PC-9 (cell line): ENCODE data around the gene LENG1. TPM values are rescaled to one million over a fixed set of nuclear protein-coding genes. Genes with fewer than 3 reads are reported as not detected.
A peak's percentile ranks its signal among the peaks of the same experiment; 100 is the strongest.

ENCODE experiments used
- BruUV-seq: library from RNA; stranded (reverse); fragments of 400-500 nt; replicated peaks from 2 replicates; lab custom pipeline; 2021; lab: Mats Ljungman, UMichigan
- CTCF ChIA-PET: fragments of 300-600 bp; sonication (Branson Sonifier 250); formaldehyde crosslinking; loops from one replicate; lab custom pipeline; 2022; ENCODE audit warnings: antibody characterized with exemption; lab: Charles Lee
- POLR2A ChIA-PET: fragments of 300-600 bp; sonication (Branson Sonifier 250); formaldehyde crosslinking; loops from one replicate; lab custom pipeline; 2022; ENCODE audit warnings: antibody characterized with exemption; ENCODE audit not compliant: unreplicated experiment; lab: Charles Lee
- DNase-seq, 2 experiments: peaks; one replicate each; pipeline versions ENCODE4 v3.0.0 to v3.0.0-alpha.2; 2015 to 2022; ENCODE audit warnings: mixed read lengths in 1 of 2
- H2AFZ ChIP-seq: fragments of 200-600 bp; sonication (generic); 2 replicates; pipeline ENCODE4 v1.8.1; 2017; ENCODE audit warnings: antibody characterized with exemption
- H3F3A ChIP-seq: fragments of 200-600 bp; sonication (generic); 2 replicates; pipeline ENCODE4 v1.8.1; 2017; ENCODE audit warnings: antibody characterized with exemption, mild to moderate bottlenecking, low read depth; ENCODE audit not compliant: insufficient read depth
- H3K27ac ChIP-seq: fragments of 200-600 bp; sonication (generic); 2 replicates; pipeline ENCODE4 v1.6.1; 2016; ENCODE audit warnings: mixed run types
- H3K27me3 ChIP-seq: fragments of 200-600 bp; sonication (generic); 2 replicates; pipeline ENCODE4 v1.6.1; 2016; ENCODE audit warnings: low read depth, mixed run types; ENCODE audit not compliant: insufficient read depth
- H3K36me3 ChIP-seq: fragments of 200-600 bp; sonication (generic); 2 replicates; pipeline ENCODE4 v1.6.1; 2016; ENCODE audit warnings: low read depth, mixed run types
- H3K4me1 ChIP-seq: fragments of 200-600 bp; sonication (generic); replicated peaks from 2 replicates; pipeline ENCODE4 v1.6.1; 2016; ENCODE audit warnings: mixed run types; ENCODE audit not compliant: insufficient read depth
- H3K4me2 ChIP-seq: fragments of 200-600 bp; sonication (generic); 2 replicates; pipeline ENCODE4 v1.6.1; 2017; ENCODE audit warnings: mixed run types
- H3K4me3 ChIP-seq: fragments of 200-600 bp; sonication (generic); 2 replicates; pipeline ENCODE4 v1.6.1; 2016; ENCODE audit warnings: mixed run types
- H3K79me2 ChIP-seq: fragments of 200-600 bp; sonication (generic); 2 replicates; pipeline ENCODE4 v1.6.1; 2017; ENCODE audit warnings: low read depth, mixed run types
- H3K9me2 ChIP-seq: fragments of 200-600 bp; sonication (generic); 2 replicates; pipeline ENCODE4 v1.8.1; 2017; ENCODE audit warnings: mild to moderate bottlenecking; ENCODE audit not compliant: insufficient read depth
- H3K9me3 ChIP-seq: fragments of 200-600 bp; sonication (generic); 2 replicates; pipeline ENCODE4 v1.8.1; 2016; ENCODE audit warnings: low read depth; ENCODE audit not compliant: insufficient read depth
- H4K20me1 ChIP-seq: fragments of 200-600 bp; sonication (generic); 2 replicates; pipeline ENCODE4 v1.8.1; 2017; ENCODE audit not compliant: insufficient read depth
- EZH2 ChIP-seq: fragments of 200-600 bp; sonication (generic); IDR thresholded peaks from 2 replicates; pipeline ENCODE4 v1.8.0; 2017; ENCODE audit warnings: antibody characterized with exemption, low read depth
- intact Hi-C: fragments of 100-400 bp; cut with micrococcal nuclease; formaldehyde crosslinking; loops from one replicate; pipeline ENCODE4 v1.10.0; 2022; ENCODE audit not compliant: unreplicated experiment
- total RNA-seq: library from RNA; stranded (reverse); gene quantifications from 2 replicates; pipeline ENCODE4 v1.2.3, GENCODE V29; 2021
- TF ChIP-seq, protein P1 (sequence below): fragments of 200-600 bp; sonication (generic); conservative IDR thresholded peaks from 2 replicates; pipeline ENCODE4 v1.6.1; 2017; ENCODE audit warnings: mixed run types, antibody characterized with exemption, mild to moderate bottlenecking, moderate library complexity

The LENG1 gene
- total RNA-seq, 1 experiment from 2014 or later, result 6.7 TPM

GRCh38 chr19:54189735-54190502 lies 30.4 kb upstream of the LENG1 start:
- intact Hi-C loops, result loop anchor here (1.0 to 5.0 kb wide), 5 partner anchors 10 to 1287 kb away; partner anchors contain the start of genes CNOT3, LENG1, RPS9 and TMC4
- BruUV-seq, result no TSS peak
- peak overlapping the region; percentile 77 for H3K4me3 ChIP-seq
- no peaks in the 10 kb centered on the region for H3K9me2 ChIP-seq
- no peak for TF ChIP-seq EZH2
- TF ChIP-seq, protein P1, sequence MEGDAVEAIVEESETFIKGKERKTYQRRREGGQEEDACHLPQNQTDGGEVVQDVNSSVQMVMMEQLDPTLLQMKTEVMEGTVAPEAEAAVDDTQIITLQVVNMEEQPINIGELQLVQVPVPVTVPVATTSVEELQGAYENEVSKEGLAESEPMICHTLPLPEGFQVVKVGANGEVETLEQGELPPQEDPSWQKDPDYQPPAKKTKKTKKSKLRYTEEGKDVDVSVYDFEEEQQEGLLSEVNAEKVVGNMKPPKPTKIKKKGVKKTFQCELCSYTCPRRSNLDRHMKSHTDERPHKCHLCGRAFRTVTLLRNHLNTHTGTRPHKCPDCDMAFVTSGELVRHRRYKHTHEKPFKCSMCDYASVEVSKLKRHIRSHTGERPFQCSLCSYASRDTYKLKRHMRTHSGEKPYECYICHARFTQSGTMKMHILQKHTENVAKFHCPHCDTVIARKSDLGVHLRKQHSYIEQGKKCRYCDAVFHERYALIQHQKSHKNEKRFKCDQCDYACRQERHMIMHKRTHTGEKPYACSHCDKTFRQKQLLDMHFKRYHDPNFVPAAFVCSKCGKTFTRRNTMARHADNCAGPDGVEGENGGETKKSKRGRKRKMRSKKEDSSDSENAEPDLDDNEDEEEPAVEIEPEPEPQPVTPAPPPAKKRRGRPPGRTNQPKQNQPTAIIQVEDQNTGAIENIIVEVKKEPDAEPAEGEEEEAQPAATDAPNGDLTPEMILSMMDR, result no peak
- H2AFZ ChIP-seq, result peak overlapping the region; percentile 78
- peaks cover 5% of the 10 kb centered on the region; the same call in 1 of the 2 replicates for H3F3A ChIP-seq
- peaks cover 27% of the 10 kb centered on the region for H3K36me3 ChIP-seq
- POLR2A ChIA-PET, result interaction anchor here (0.5 to 2.8 kb wide), 23 partner anchors 9 to 1409 kb away, joined by 3 to 50 read pairs (median 4); partner anchors contain the start of genes CNOT3, FIZ1, HSPBP1 and LENG9
- H3K79me2 ChIP-seq, result peaks cover 65% of the 10 kb centered on the region
- H3K4me1 ChIP-seq, result peaks cover 24% of the 10 kb centered on the region
- H3K27me3 ChIP-seq, result no peaks in the 10 kb centered on the region
- H4K20me1 ChIP-seq, result peaks cover 7% of the 10 kb centered on the region
- CTCF ChIA-PET, result interaction anchor here (0.6 to 1.8 kb wide), 4 partner anchors 16 to 53 kb away, joined by 3 to 7 read pairs (median 4); partner anchors contain the start of genes CNOT3 and TMC4
- H3K27ac ChIP-seq, result peak overlapping the region; percentile 93
- H3K9me3 ChIP-seq, result no peaks in the 10 kb centered on the region
- peak overlapping the region; percentile 65 for H3K4me2 ChIP-seq
- peak; percentile 100 for DNase-seq

- Histone ChIP-seq H3K4me3 (peak within 1 kb of the TSS; percentile 77), H3K9me3 (no peaks in the 10 kb centered on the region), H2AFZ (peak within 1 kb of the TSS; percentile 81), H3F3A (peaks cover 12% of the 10 kb centered on the region; the same call in 1 of the 2 replicates), H3K27ac (peak within 1 kb of the TSS; percentile 93), H4K20me1 (peaks cover 7% of the 10 kb centered on the region), H3K36me3 (peaks cover 24% of the 10 kb centered on the region), H3K4me2 (peak within 1 kb of the TSS; percentile 77), H3K9me2 (no peaks in the 10 kb centered on the region), H3K27me3 (no peaks in the 10 kb centered on the region), H3K4me1 (peaks cover 24% of the 10 kb centered on the region), H3K79me2 (peaks cover 65% of the 10 kb centered on the region)
- intact Hi-C loops, result loop anchor here (5.0 kb wide), 1 partner anchor 1288 kb away; the partner anchor contains the start of gene ZNF628
- no TSS peak for BruUV-seq
- peak in 1 of 2 experiments; percentile 56 for DNase-seq
- ChIA-PET CTCF (interaction anchor here (1.0 to 1.8 kb wide), 2 partner anchors 16 to 52 kb away, joined by 4 to 7 read pairs; partner anchors contain the start of genes CNOT3 and TMC4), POLR2A (interaction anchor here (0.5 to 2.8 kb wide), 19 partner anchors 10 to 1410 kb away, joined by 3 to 50 read pairs (median 5); partner anchors contain the start of genes CNOT3, FIZ1, HSPBP1 and LENG9)
- TF ChIP-seq EZH2, result no peak
- TF ChIP-seq, protein P1, result no peak; the same call in 1 of the 2 replicates
Measured at GRCh38 chr19:54189145-54189734, 29.7 kb upstream of the LENG1 start, which contains the start of gene MBOAT7. MBOAT7 (minus strand) TSS chr19:54189580; CDS start chr19:54188508, 1,072 bp downstream.
